Esophagus squamous epithelium (tissue), 4 donors: Measurements from ENCODE around the gene ITPK1.

Source experiments
- POLR2A ChIP-seq, 4 donors: fragments of 450-650 bp; IDR thresholded peaks; one replicate each; pipeline ENCODE4 v1.6.1; 2017; ENCODE audit warnings: antibody characterized with exemption in 4 of 4, mild to moderate bottlenecking in 4 of 4, moderate library complexity in 3 of 4
- TF ChIP-seq, protein P1 (sequence below), 6 experiments: fragments of 450-650 bp in 4 of 6; fragments of 200-600 bp in 2 of 6; sonication (generic) in 2 of 6; IDR thresholded peaks; one replicate each; pipeline ENCODE4 v1.5.1; 2016 to 2019; ENCODE audit warnings: antibody characterized with exemption in 6 of 6, mild to moderate bottlenecking in 4 of 6, moderate library complexity in 4 of 6

GRCh38 chr14:93049315-93049714, 66.4 kb downstream of the ITPK1 start:
- TF ChIP-seq, protein P1, sequence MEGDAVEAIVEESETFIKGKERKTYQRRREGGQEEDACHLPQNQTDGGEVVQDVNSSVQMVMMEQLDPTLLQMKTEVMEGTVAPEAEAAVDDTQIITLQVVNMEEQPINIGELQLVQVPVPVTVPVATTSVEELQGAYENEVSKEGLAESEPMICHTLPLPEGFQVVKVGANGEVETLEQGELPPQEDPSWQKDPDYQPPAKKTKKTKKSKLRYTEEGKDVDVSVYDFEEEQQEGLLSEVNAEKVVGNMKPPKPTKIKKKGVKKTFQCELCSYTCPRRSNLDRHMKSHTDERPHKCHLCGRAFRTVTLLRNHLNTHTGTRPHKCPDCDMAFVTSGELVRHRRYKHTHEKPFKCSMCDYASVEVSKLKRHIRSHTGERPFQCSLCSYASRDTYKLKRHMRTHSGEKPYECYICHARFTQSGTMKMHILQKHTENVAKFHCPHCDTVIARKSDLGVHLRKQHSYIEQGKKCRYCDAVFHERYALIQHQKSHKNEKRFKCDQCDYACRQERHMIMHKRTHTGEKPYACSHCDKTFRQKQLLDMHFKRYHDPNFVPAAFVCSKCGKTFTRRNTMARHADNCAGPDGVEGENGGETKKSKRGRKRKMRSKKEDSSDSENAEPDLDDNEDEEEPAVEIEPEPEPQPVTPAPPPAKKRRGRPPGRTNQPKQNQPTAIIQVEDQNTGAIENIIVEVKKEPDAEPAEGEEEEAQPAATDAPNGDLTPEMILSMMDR (IDR thresholded peaks at IDR 0.05): no peak
- TF ChIP-seq POLR2A (IDR thresholded peaks at IDR 0.05): no peak
